HepG2 (cell line): Measurements from ENCODE around the gene PRM3. TPM values are rescaled to one million over a fixed set of nuclear protein-coding genes. Genes with fewer than 3 reads are reported as not detected.
A peak's percentile ranks its signal among the peaks of the same experiment; 100 is the strongest.

ENCODE experiments used
- ADNP ChIP-seq: sonication (generic); formaldehyde crosslinking; IDR thresholded peaks from 2 replicates; pipeline ENCODE4 v1.4.0; 2020; ENCODE audit warnings: missing genetic modification reagents
- CENPX ChIP-seq: sonication (generic); formaldehyde crosslinking; IDR thresholded peaks from 2 replicates; pipeline ENCODE4 v1.9.0; 2021; ENCODE audit warnings: mild to moderate bottlenecking, missing genetic modification reagents, moderate library complexity
- FOSL2 ChIP-seq: sonication (generic); formaldehyde crosslinking; IDR thresholded peaks from 2 replicates; pipeline ENCODE4 v1.4.0; 2020; ENCODE audit warnings: missing genetic modification reagents
- HMG20B ChIP-seq: conservative IDR thresholded peaks from 2 replicates; pipeline ENCODE4 v1.6.1; 2016; ENCODE audit warnings: missing genetic modification reagents, missing compliant biosample characterization
- HOMEZ ChIP-seq: IDR thresholded peaks from 2 replicates; pipeline ENCODE4 v1.6.1; 2016; ENCODE audit warnings: low read depth
- KDM1A ChIP-seq: IDR thresholded peaks from 2 replicates; pipeline ENCODE4 v1.6.1; 2016; ENCODE audit warnings: missing compliant biosample characterization
- KDM3A ChIP-seq: IDR thresholded peaks from 2 replicates; pipeline ENCODE4 v1.6.1; 2018; ENCODE audit warnings: low read depth, missing compliant biosample characterization
- KDM5A ChIP-seq: fragments of 200-600 bp; sonication (generic); IDR thresholded peaks from 2 replicates; pipeline ENCODE4 v1.7.0; 2018; ENCODE audit warnings: antibody characterized with exemption, mild to moderate bottlenecking, low read length, borderline replicate concordance
- KLF16 ChIP-seq, 2 experiments: sonication (generic) in 1 of 2; formaldehyde crosslinking in 1 of 2; IDR thresholded peaks; 2 replicates each; pipeline versions ENCODE4 v1.6.1 to v1.8.0; 2016 to 2023; ENCODE audit warnings: missing genetic modification reagents in 2 of 2, missing compliant biosample characterization in 1 of 2
- MAFF ChIP-seq: IDR thresholded peaks from 2 replicates; pipeline ENCODE4 v1.6.1; 2011; ENCODE audit warnings: low read depth, low read length, improper control_type of control experiment
- MIXL1 ChIP-seq: IDR thresholded peaks from 2 replicates; pipeline ENCODE4 v1.6.1; 2016
- PBX3 ChIP-seq: sonication (generic); formaldehyde crosslinking; IDR thresholded peaks from 2 replicates; pipeline ENCODE4 v1.8.1; 2023; ENCODE audit warnings: missing genetic modification reagents, inconsistent platforms, borderline replicate concordance
- RARG ChIP-seq: sonication (generic); formaldehyde crosslinking; IDR thresholded peaks from 2 replicates; pipeline ENCODE4 v1.4.0; 2020; ENCODE audit warnings: low read depth, mild to moderate bottlenecking, missing genetic modification reagents
- SALL1 ChIP-seq: sonication (generic); formaldehyde crosslinking; IDR thresholded peaks from 2 replicates; pipeline ENCODE4 v1.8.0; 2022; ENCODE audit warnings: mild to moderate bottlenecking, missing genetic modification reagents
- SAP130 ChIP-seq: IDR thresholded peaks from 2 replicates; pipeline ENCODE4 v1.6.1; 2016; ENCODE audit warnings: low read depth
- SIN3B ChIP-seq: fragments of 150-350 bp; IDR thresholded peaks from 2 replicates; pipeline ENCODE4 v1.6.1; 2014; ENCODE audit warnings: low read length
- TEF ChIP-seq: sonication (generic); formaldehyde crosslinking; IDR thresholded peaks from 2 replicates; pipeline ENCODE4 v1.5.0; 2020; ENCODE audit warnings: missing genetic modification reagents
- TIGD3 ChIP-seq: sonication (generic); formaldehyde crosslinking; IDR thresholded peaks from 2 replicates; pipeline ENCODE4 v1.5.1; 2020; ENCODE audit warnings: mild to moderate bottlenecking, missing genetic modification reagents, borderline replicate concordance
- TRIM24 ChIP-seq: sonication (generic); formaldehyde crosslinking; IDR thresholded peaks from 2 replicates; pipeline ENCODE4 v1.8.0; 2022; ENCODE audit warnings: mild to moderate bottlenecking, missing genetic modification reagents
- ZBTB20 ChIP-seq: sonication (generic); formaldehyde crosslinking; IDR thresholded peaks from 2 replicates; pipeline ENCODE4 v1.8.1; 2023; ENCODE audit warnings: missing genetic modification reagents, low read depth, mild to moderate bottlenecking, borderline replicate concordance
- ZFAT ChIP-seq: sonication (generic); formaldehyde crosslinking; conservative IDR thresholded peaks from 2 replicates; pipeline ENCODE4 v1.8.1; 2023; ENCODE audit warnings: missing genetic modification reagents, inconsistent platforms
- ZNF577 ChIP-seq: sonication (generic); formaldehyde crosslinking; IDR thresholded peaks from 2 replicates; pipeline ENCODE4 v1.4.0; 2020; ENCODE audit warnings: mild to moderate bottlenecking, low read depth, missing genetic modification reagents, borderline replicate concordance
- ZNF776 ChIP-seq: sonication (generic); formaldehyde crosslinking; IDR thresholded peaks from 2 replicates; pipeline ENCODE4 v1.4.0; 2020; ENCODE audit warnings: mild to moderate bottlenecking, missing genetic modification reagents
- ZNF883 ChIP-seq: sonication (generic); formaldehyde crosslinking; IDR thresholded peaks from 2 replicates; pipeline ENCODE4 v1.5.1; 2020; ENCODE audit warnings: mild to moderate bottlenecking, missing genetic modification reagents; ENCODE audit errors: not compliant biosample characterization
- polyA plus RNA-seq, 8 experiments: library from polyadenylated mRNA; depleted of rRNA in 3 of 8; stranded (reverse) in 7 of 8; unstranded in 1 of 8; fragments of >200 nt; fragmentation: Illumina TruSeq in 4 of 8; extraction: Trizol in 4 of 8; gene quantifications; 2 replicates each; pipeline versions ENCODE4 v1.2.1 to v1.2.3, GENCODE V29; 2011 to 2016; ENCODE audit warnings: low read depth in 4 of 8, missing spikeins in 1 of 8, mixed read lengths in 1 of 8; ENCODE audit not compliant: insufficient read depth in 1 of 8
- total RNA-seq, 5 experiments: library from RNA; depleted of rRNA; stranded (reverse); fragments of >200 nt; fragmentation: Illumina TruSeq; extraction: Trizol; gene quantifications; 2 replicates each; pipeline ENCODE4 v1.2.3, GENCODE V29; 2016; ENCODE audit warnings: low read depth in 1 of 5

Gene PRM3
- total and polyA plus RNA-seq, 2 of the 13 experiments (the other 11 are each of a cell fraction or from before 2014, with no cell fraction given), result not detected

- TF ChIP-seq TIGD3 (no peak), ADNP (CRISPR knock-in tag) (peak; percentile 97), SIN3B (no peak), KLF16 (CRISPR knock-in tag; IDR thresholded peaks at IDR 0.05) (0 out of 4 replicates have a peak, but pooled peaks of 1 of the 2 experiments have one; percentile 57), SAP130 (CRISPR knock-in tag) (peak; percentile 92), FOSL2 (CRISPR knock-in tag) (no peak; the same call in none of the 2 replicates), MAFF (0 out of 2 replicates have a peak, but pooled peaks have one; percentile 3), SALL1 (CRISPR knock-in tag) (peak; percentile 97; the same call in 1 of the 2 replicates), ZBTB20 (CRISPR knock-in tag) (peak; percentile 92; the same call in 1 of the 2 replicates), ZNF883 (CRISPR knock-in tag) (peak; percentile 82), MIXL1 (peak; percentile 94), ZNF577 (CRISPR knock-in tag) (no peak), HOMEZ (peak; percentile 69), RARG (CRISPR knock-in tag) (no peak), HMG20B (CRISPR knock-in tag) (no peak), TEF (CRISPR knock-in tag) (no peak), PBX3 (CRISPR knock-in tag) (no peak), TRIM24 (CRISPR knock-in tag) (peak; percentile 58), CENPX (no peak), ZFAT (CRISPR knock-in tag) (no peak), KDM1A (CRISPR knock-in tag) (peak; percentile 89), ZNF776 (CRISPR knock-in tag) (no peak), KDM5A (no peak), KDM3A (peak; percentile 68; the same call in 1 of the 2 replicates)
Measured at GRCh38 chr16:11309895-11310633, 36.6 kb upstream of the PRM3 start (continued).
